ENCODE data around the gene SPTSSA.
"Not testable (repeated sequence)": the region's sequence is repeated elsewhere in the genome, so short reads cannot be mapped to it uniquely, and the experiment has no call there.

The SPTSSA gene

GRCh38 chr14:34433957-34434356, 28.1 kb downstream of the SPTSSA start:
- no peak overlapping the region for H3K4me3 ChIP-seq (replicated peaks; ENCODE audit: low read depth, low read length)
- DNase-seq (ENCODE audit: low read depth): no peak
- TF ChIP-seq CTCF (IDR thresholded peaks at IDR 0.05; ENCODE audit: low read length, missing control alignments): no peak

- DNase-seq (ENCODE audit: low read depth): not testable (repeated sequence)
Measured at GRCh38 chr14:34428102-34428466, 34.0 kb downstream of the SPTSSA start.

GRCh38 chr14:34426313-34427295, 35.4 kb downstream of the SPTSSA start:
- no peak for TF ChIP-seq CTCF (IDR thresholded peaks at IDR 0.05; ENCODE audit: low read length, missing control alignments)
- H3K4me3 ChIP-seq (replicated peaks; ENCODE audit: low read depth, low read length): no peak overlapping the region
- DNase-seq (ENCODE audit: low read depth): no peak

More at GRCh38 chr14:34428102-34428466, 34.0 kb downstream of the SPTSSA start:
- not testable (repeated sequence) for H3K4me3 ChIP-seq (replicated peaks; ENCODE audit: low read depth, low read length)

- TF ChIP-seq CTCF (IDR thresholded peaks at IDR 0.05; ENCODE audit: low read length, missing control alignments): no peak
- no peak for DNase-seq (ENCODE audit: low read depth)
- no peak overlapping the region for H3K4me3 ChIP-seq (replicated peaks; ENCODE audit: low read depth, low read length)
Measured at GRCh38 chr14:34425095-34425851, 36.8 kb downstream of the SPTSSA start.

- TF ChIP-seq CTCF (IDR thresholded peaks at IDR 0.05; ENCODE audit: low read length, missing control alignments): no peak
- no peak for DNase-seq (ENCODE audit: low read depth)
- H3K4me3 ChIP-seq (replicated peaks; ENCODE audit: low read depth, low read length): no peak overlapping the region
Measured at GRCh38 chr14:34424488-34424887, 37.6 kb downstream of the SPTSSA start.

- no peak for DNase-seq (ENCODE audit: low read depth)
- no peak overlapping the region for H3K4me3 ChIP-seq (replicated peaks; ENCODE audit: low read depth, low read length)
- TF ChIP-seq CTCF (IDR thresholded peaks at IDR 0.05; ENCODE audit: low read length, missing control alignments): no peak
Measured at GRCh38 chr14:34423445-34423844, 38.6 kb downstream of the SPTSSA start.

GRCh38 chr14:34420547-34421150, 41.4 kb downstream of the SPTSSA start:
- DNase-seq (ENCODE audit: low read depth): no peak
- no peak for TF ChIP-seq CTCF (IDR thresholded peaks at IDR 0.05; ENCODE audit: low read length, missing control alignments)
- H3K4me3 ChIP-seq (replicated peaks; ENCODE audit: low read depth, low read length): no peak overlapping the region

Data from fibroblast of pulmonary artery (primary cell).